Neuron (in vitro differentiated cells): ENCODE measurements around the gene PDZK1IP1.

Experiments used
- H2AFZ ChIP-seq: one replicate; pipeline ENCODE4 v1.6.1; 2013; ENCODE audit warnings: low read depth, mild to moderate bottlenecking, inconsistent platforms, low read length, moderate library complexity
- H3K27me3 ChIP-seq: one replicate; pipeline ENCODE4 v1.6.1; 2013; ENCODE audit warnings: low read length; ENCODE audit not compliant: insufficient read depth
- H3K36me3 ChIP-seq: one replicate; pipeline ENCODE4 v1.6.1; 2013; ENCODE audit warnings: low read length; ENCODE audit not compliant: insufficient read depth
- H3K4me1 ChIP-seq: one replicate; pipeline ENCODE4 v1.6.1; 2013; ENCODE audit warnings: low read length; ENCODE audit not compliant: insufficient read depth
- H3K4me3 ChIP-seq: 2 replicates; pipeline ENCODE4 v1.5.1; 2013; ENCODE audit warnings: mild to moderate bottlenecking, low read length, moderate library complexity
- H3K9me3 ChIP-seq: one replicate; pipeline ENCODE4 v1.6.1; 2013; ENCODE audit warnings: low read length

Gene PDZK1IP1

GRCh38 chr1:47186267-47187185 is 3.3 kb downstream of the PDZK1IP1 start:
- Histone ChIP-seq H3K4me3 (no peak overlapping the region), H3K9me3 (no peaks in the 10 kb centered on the region), H2AFZ (no peak overlapping the region), H3K36me3 (no peaks in the 10 kb centered on the region), H3K4me1 (no peaks in the 10 kb centered on the region), H3K27me3 (peaks cover 16% of the 10 kb centered on the region)

- Histone ChIP-seq H3K4me1 (no peaks in the 10 kb centered on the region), H3K4me3 (no peak overlapping the region), H3K36me3 (no peaks in the 10 kb centered on the region), H3K27me3 (peaks cover 22% of the 10 kb centered on the region), H2AFZ (no peak overlapping the region), H3K9me3 (no peaks in the 10 kb centered on the region)
Observed at GRCh38 chr1:47184822-47185677, 4.8 kb downstream of the PDZK1IP1 start.

GRCh38 chr1:47184090-47184821 is 5.6 kb downstream of the PDZK1IP1 start:
- no peak overlapping the region for H2AFZ ChIP-seq
- H3K9me3 ChIP-seq = no peaks in the 10 kb centered on the region
- H3K27me3 ChIP-seq = peaks cover 20% of the 10 kb centered on the region
- H3K36me3 ChIP-seq = no peaks in the 10 kb centered on the region
- H3K4me3 ChIP-seq = no peak overlapping the region
- H3K4me1 ChIP-seq = peaks cover 4% of the 10 kb centered on the region

- Histone ChIP-seq H3K9me3 (no peaks in the 10 kb centered on the region), H3K4me1 (peaks cover 5% of the 10 kb centered on the region), H3K27me3 (peaks cover 20% of the 10 kb centered on the region), H2AFZ (no peak overlapping the region), H3K36me3 (no peaks in the 10 kb centered on the region), H3K4me3 (no peak overlapping the region)
Observed at GRCh38 chr1:47183308-47184089, 6.3 kb downstream of the PDZK1IP1 start.

- H3K4me1 ChIP-seq = peaks cover 5% of the 10 kb centered on the region
- H3K4me3 ChIP-seq = no peak overlapping the region
- peaks cover 20% of the 10 kb centered on the region for H3K27me3 ChIP-seq
- no peaks in the 10 kb centered on the region for H3K36me3 ChIP-seq
- no peaks in the 10 kb centered on the region for H3K9me3 ChIP-seq
- H2AFZ ChIP-seq = no peak overlapping the region
Observed at GRCh38 chr1:47182676-47183235, 7.1 kb downstream of the PDZK1IP1 start.

GRCh38 chr1:47181955-47182675 is 7.7 kb downstream of the PDZK1IP1 start:
- H3K36me3 ChIP-seq = no peaks in the 10 kb centered on the region
- H3K9me3 ChIP-seq = no peaks in the 10 kb centered on the region
- peaks cover 16% of the 10 kb centered on the region for H3K27me3 ChIP-seq
- H3K4me1 ChIP-seq = peaks cover 5% of the 10 kb centered on the region
- H2AFZ ChIP-seq = no peak overlapping the region
- H3K4me3 ChIP-seq = no peak overlapping the region

GRCh38 chr1:47181095-47181954 is 8.5 kb downstream of the PDZK1IP1 start:
- H3K36me3 ChIP-seq = no peaks in the 10 kb centered on the region
- peaks cover 5% of the 10 kb centered on the region for H3K4me1 ChIP-seq
- H3K27me3 ChIP-seq = peaks cover 16% of the 10 kb centered on the region
- H3K9me3 ChIP-seq = no peaks in the 10 kb centered on the region
- no peak overlapping the region for H3K4me3 ChIP-seq
- no peak overlapping the region for H2AFZ ChIP-seq

GRCh38 chr1:47180603-47181094 is 9.2 kb downstream of the PDZK1IP1 start:
- no peaks in the 10 kb centered on the region for H3K9me3 ChIP-seq
- no peak overlapping the region for H2AFZ ChIP-seq
- H3K4me1 ChIP-seq = peaks cover 5% of the 10 kb centered on the region
- no peaks in the 10 kb centered on the region for H3K36me3 ChIP-seq
- peaks cover 16% of the 10 kb centered on the region for H3K27me3 ChIP-seq
- H3K4me3 ChIP-seq = no peak overlapping the region

- Histone ChIP-seq H3K36me3 (no peaks in the 10 kb centered on the region), H3K27me3 (peaks cover 16% of the 10 kb centered on the region), H2AFZ (no peak overlapping the region), H3K4me1 (peaks cover 5% of the 10 kb centered on the region), H3K4me3 (no peak overlapping the region), H3K9me3 (no peaks in the 10 kb centered on the region)
Observed at GRCh38 chr1:47179988-47180563, 9.8 kb downstream of the PDZK1IP1 start.

- Histone ChIP-seq H3K4me1 (peaks cover 5% of the 10 kb centered on the region), H3K27me3 (peaks cover 16% of the 10 kb centered on the region), H3K36me3 (no peaks in the 10 kb centered on the region), H3K9me3 (no peaks in the 10 kb centered on the region), H3K4me3 (peak overlapping the region; percentile 34), H2AFZ (peak overlapping the region; percentile 90)
Observed at GRCh38 chr1:47179017-47179987, 10.5 kb downstream of the PDZK1IP1 start.
